Measurements from ENCODE around the gene CHSY1. TPM values are rescaled to one million over a fixed set of nuclear protein-coding genes. Genes with fewer than 3 reads are reported as not detected.
A peak's percentile ranks its signal among the peaks of the same experiment; 100 is the strongest.
"Not testable (repeated sequence)": the region's sequence is repeated elsewhere in the genome, so short reads cannot be mapped to it uniquely, and the experiment has no call there.

CHSY1 gene
- total RNA-seq, 2 donors from 2014 or later = 47.4 to 114 TPM

- Mint-ChIP-seq H3K9me3 (no peaks in the 10 kb centered on the region), H3K36me3 (ENCODE audit: low read depth) (no peaks in the 10 kb centered on the region)
These were observed 125.0 kb downstream of the CHSY1 start for GRCh38 chr15:101126618-101127505.

DNA sequence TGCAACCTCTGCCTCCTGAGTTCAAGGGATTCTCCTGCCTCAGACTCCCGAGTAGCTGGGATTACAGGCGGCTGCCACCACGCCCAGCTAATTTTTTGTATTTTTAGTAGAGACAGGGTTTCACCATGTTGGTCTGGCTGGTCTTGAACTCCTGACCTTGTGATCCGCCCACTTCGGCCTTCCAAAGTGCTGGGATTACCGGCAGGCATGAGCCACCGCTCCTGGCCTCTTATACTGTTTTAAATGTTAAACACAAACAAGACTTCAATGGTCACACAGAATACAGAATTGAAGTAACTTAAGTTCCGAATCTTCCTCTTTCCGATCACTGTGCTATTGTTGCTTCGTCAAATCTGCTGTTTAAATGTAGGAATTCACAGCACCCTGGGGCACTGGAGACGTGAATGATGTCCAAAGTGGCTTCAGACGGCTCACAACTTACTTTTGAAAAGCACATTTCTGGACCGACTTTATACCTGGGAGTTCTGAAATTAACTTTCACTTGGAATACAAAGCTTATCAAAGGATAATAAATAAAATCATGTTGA lies 125.9 kb downstream of the CHSY1 start:
- not testable (repeated sequence) for H3K36me3 Mint-ChIP-seq (ENCODE audit: low read depth); H3K9me3 Mint-ChIP-seq; H3K27me3 Mint-ChIP-seq; ATAC-seq (replicated peaks)
- Mint-ChIP-seq H3K27ac (peak overlapping the region; percentile 95), H3K4me3 (peak overlapping the region; percentile 76), H3K4me1 (peaks cover 46% of the 10 kb centered on the region)

More at GRCh38 chr15:101126618-101127505, 125.0 kb downstream of the CHSY1 start:
- H3K27ac Mint-ChIP-seq = peak overlapping the region; percentile 95
- H3K4me3 Mint-ChIP-seq = peak overlapping the region; percentile 76
- H3K27me3 Mint-ChIP-seq = no peaks in the 10 kb centered on the region
- ATAC-seq (replicated peaks) = peak; percentile 18
- peaks cover 45% of the 10 kb centered on the region for H3K4me1 Mint-ChIP-seq

Other genes starting within 250 kb of the CHSY1 start
- 10 to 100 TPM; 22.6 to 32.2 TPM for gene SELENOS, start 25.4 kb upstream of the CHSY1 start, total RNA-seq
- gene SNRPA1, start 43.2 kb upstream of the CHSY1 start, total RNA-seq = 100 to 1,000 TPM; 127 to 174 TPM
- gene PCSK6, start 237.7 kb upstream of the CHSY1 start, total RNA-seq = 1 to 10 TPM in 1 of 2 donors, under 1 TPM in 1; 0.56 to 1.3 TPM